ENCODE results near the gene ZNF3.

GRCh38 chr7:100124301-100125230 lies 43.0 kb upstream of the ZNF3 start:
- TF ChIP-seq CTCF (IDR thresholded peaks at IDR 0.05) = no peak
- TF ChIP-seq POLR2A (IDR thresholded peaks at IDR 0.05) = no peak
